Vagina (tissue), 2 donors: Measurements from ENCODE around the gene LRRC1.

Experiments
- POLR2A ChIP-seq, 2 donors: fragments of 450-650 bp; IDR thresholded peaks; one replicate each; pipeline ENCODE4 v1.6.1; 2017; ENCODE audit warnings: antibody characterized with exemption in 2 of 2, mild to moderate bottlenecking in 2 of 2, moderate library complexity in 2 of 2
- POLR2AphosphoS5 ChIP-seq, 2 donors: sonication (generic); formaldehyde crosslinking; IDR thresholded peaks; one replicate each; pipeline ENCODE4 v1.9.0; 2017; ENCODE audit warnings: antibody characterized with exemption in 2 of 2, mild to moderate bottlenecking in 2 of 2, low read depth in 1 of 2; ENCODE audit not compliant: insufficient read depth in 1 of 2
- TF ChIP-seq, protein P1 (sequence below), 3 experiments: fragments of 450-650 bp in 2 of 3; fragments of 200-600 bp in 1 of 3; sonication (generic) in 1 of 3; IDR thresholded peaks; one replicate each; pipeline ENCODE4 v1.5.1; 2017 to 2019; ENCODE audit warnings: antibody characterized with exemption in 3 of 3, mild to moderate bottlenecking in 2 of 3, moderate library complexity in 2 of 3

DNA sequence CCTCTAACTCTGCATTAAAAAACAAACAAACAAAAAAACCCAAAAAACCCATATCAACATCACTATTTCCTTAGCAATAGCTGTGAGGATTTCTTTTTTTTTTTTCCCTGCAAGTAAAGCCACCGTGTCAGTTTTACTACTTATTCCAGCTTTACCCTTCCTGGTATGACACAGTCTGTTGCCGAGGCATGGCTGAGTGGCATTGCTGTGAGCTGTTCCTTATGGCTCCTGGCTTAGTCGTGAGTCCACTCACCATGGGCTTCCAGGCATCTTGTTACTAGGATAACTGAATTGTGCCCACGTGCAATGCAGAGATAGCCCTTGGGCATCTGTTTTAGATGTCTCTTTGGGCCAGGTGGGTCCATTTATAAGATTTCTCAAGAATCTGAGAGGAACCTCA, 84.8 kb downstream of the LRRC1 start:
- TF ChIP-seq POLR2A (IDR thresholded peaks at IDR 0.05): no peak
- TF ChIP-seq, protein P1, sequence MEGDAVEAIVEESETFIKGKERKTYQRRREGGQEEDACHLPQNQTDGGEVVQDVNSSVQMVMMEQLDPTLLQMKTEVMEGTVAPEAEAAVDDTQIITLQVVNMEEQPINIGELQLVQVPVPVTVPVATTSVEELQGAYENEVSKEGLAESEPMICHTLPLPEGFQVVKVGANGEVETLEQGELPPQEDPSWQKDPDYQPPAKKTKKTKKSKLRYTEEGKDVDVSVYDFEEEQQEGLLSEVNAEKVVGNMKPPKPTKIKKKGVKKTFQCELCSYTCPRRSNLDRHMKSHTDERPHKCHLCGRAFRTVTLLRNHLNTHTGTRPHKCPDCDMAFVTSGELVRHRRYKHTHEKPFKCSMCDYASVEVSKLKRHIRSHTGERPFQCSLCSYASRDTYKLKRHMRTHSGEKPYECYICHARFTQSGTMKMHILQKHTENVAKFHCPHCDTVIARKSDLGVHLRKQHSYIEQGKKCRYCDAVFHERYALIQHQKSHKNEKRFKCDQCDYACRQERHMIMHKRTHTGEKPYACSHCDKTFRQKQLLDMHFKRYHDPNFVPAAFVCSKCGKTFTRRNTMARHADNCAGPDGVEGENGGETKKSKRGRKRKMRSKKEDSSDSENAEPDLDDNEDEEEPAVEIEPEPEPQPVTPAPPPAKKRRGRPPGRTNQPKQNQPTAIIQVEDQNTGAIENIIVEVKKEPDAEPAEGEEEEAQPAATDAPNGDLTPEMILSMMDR (IDR thresholded peaks at IDR 0.05): no peak
- TF ChIP-seq POLR2AphosphoS5 (IDR thresholded peaks at IDR 0.05; ENCODE audit: insufficient read depth in 1 of 2, low read depth in 1 of 2): no peak
